HG02885 (cell line): ENCODE results near the gene MAP3K12.
"Not testable (repeated sequence)": the region's sequence is repeated elsewhere in the genome, so short reads cannot be mapped to it uniquely, and the experiment has no call there.

Experiments
- ATAC-seq: cut with Tn5 transposase; IDR thresholded peaks from one replicate; pipeline ENCODE4 v1.9.1; 2021; ENCODE audit warnings: mild to moderate bottlenecking; ENCODE audit not compliant: unreplicated experiment, poor library complexity

MAP3K12 gene

GRCh38 chr12:53493610-53494391, 5.5 kb downstream of the MAP3K12 start:
- no peak for ATAC-seq

DNA sequence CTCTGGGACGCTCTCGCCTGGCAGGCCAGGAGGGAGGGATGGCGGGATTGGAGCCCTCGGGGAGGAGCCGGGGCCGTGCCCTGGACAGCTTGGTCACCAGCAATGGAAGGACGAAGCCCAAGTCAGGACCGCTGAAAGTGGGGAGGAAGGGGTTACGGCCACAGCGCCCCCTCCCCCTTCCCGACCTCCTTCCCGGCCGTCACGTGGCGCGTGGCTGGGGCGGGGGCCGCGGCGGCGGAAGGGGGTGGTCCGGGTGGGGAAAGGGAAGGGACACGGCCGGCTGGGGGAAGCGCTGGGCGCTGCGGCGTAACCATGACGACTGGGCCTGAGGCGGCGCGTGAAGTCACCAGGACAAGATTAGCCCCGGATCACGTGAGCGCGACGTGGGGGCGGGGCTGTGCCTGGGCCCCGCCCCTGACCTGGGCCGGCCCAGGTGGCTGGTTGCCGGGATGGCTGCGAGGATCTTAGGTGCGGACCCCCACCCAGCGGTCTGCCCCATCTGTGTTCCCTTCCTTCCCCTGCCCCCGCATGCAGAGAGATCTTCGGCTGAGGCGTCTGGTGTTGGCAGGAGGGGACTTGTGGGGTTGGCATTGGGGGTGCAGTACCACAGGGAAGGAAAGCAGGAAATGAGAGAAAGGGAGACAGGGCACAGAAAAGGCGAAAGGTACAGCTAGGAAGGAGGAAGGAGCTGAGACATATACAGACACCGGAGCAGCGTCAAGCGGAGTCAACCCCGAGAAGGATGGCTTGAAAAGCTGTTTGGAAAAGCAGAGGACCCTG, 6.2 kb downstream of the MAP3K12 start:
- peak; percentile 98 for ATAC-seq

DNA sequence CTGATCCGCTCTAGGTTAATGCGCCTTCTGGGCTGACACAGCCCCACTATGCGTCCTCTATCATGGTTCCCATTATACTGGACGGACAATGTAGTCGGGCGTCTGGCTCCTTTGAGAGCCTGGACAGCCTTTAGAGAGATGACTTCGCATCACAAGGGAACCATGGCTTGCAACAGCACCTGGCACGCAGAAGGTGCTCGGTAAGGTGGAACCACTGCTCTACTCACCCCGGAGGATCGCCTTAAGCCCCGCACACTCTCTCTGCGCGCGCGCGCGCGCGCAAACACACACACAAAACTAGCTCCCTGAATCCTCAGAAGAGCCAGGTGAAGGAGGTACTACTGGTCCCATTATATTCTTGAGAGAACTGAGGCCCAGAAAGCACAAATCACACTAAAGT, 7.1 kb downstream of the MAP3K12 start:
- no peak for ATAC-seq

- ATAC-seq, result no peak
Measured at GRCh38 chr12:53489242-53489864, 9.9 kb downstream of the MAP3K12 start.

DNA sequence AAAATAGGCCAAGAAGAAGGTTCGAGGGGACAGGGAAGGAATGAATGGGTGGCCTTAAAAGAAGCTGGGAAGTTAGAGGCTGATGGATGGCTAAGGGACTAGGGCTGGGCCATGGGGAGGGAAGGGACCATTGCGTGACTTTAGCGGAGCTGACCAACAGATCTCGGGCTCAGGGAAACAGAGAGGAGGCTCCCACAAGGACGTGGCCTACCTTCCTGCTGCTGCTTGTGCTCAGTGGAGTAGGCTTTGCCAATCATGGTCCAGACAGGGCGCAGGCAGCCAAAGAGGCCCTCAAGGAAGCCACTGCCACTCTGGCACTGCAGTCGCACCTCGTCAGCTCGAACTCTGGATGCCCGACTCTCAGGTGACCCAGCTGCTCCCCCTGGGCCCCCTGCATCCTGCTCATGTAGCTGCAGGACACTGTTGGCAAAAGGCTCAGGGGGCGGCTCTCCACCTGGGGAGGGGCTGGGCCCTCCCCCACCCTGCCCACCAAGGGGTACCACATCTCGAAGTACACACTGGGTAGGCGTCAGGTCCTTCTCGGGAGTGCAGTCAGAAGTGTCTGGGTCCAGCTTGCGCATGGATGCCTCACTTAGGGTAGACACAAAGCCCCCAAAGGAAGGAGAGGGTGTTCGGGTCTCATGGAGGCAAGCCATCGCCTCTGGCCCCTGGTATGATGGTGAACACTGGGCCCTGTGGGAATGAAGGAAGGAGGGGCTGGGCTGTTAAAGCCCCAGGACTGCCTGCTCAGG, 12.3 kb downstream of the MAP3K12 start:
- no peak for ATAC-seq

- ATAC-seq, result no peak
Measured at GRCh38 chr12:53485955-53486735, 13.1 kb downstream of the MAP3K12 start.

DNA sequence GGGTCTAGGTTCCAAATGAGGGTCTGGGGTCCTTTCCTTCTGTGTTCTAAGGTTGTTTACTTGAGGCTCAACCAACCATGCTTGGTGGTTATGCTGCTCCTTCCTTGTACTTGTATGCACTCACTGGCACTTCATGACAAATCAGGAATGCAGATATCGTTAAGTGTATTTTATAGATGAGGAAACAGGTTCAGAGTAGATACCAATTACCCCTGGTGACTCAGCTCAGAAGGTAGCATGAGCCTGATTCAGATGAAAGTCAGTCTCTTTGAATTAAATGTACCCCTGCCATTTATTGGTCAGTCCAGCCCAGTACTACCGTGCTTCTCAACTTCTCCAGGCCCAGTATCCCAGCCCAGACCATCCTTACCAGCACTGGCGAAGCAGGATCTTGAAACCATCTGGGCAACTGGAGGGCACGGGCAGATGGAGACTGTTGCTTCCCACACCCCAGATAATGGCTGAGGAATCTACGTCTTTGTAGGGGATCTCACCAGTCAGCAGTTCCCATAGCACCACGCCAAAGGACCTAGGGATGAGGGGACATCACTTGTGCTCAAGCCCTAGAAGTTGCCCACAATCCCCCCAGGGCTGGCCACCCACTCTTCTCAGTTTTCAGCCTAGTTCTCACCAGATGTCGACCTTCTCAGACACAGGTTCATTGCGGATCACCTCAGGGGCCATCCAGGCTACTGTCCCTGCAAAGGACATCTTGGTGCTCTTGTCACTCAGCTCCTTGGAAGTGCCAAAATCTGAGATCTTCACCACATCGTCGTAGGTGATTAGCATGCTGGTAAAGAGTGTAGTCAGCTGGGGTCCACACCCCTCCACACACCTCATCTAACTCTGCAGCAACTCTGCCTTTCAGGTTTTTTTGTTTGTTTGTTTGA, 14.3 kb downstream of the MAP3K12 start:
- ATAC-seq, result no peak

DNA sequence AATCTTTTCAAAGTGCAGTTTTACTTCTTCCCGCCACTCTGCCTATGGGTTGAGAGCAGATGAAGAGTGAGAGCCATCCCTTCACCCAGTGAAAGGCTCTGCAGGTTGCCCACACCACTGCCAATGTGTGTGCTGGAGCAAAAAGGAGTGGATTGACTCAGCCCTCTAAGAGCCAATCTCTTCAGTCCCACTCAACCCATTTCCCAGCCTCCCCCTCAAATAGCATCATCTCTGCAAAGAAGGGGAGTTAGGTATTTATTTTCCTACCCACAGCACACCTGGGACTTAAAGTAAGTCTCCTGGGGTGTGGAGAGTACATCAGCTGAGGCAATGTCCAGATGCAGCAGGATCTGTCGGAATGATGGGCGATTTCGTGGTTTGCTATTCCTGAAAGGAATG, 15.3 kb downstream of the MAP3K12 start:
- ATAC-seq, result no peak

DNA sequence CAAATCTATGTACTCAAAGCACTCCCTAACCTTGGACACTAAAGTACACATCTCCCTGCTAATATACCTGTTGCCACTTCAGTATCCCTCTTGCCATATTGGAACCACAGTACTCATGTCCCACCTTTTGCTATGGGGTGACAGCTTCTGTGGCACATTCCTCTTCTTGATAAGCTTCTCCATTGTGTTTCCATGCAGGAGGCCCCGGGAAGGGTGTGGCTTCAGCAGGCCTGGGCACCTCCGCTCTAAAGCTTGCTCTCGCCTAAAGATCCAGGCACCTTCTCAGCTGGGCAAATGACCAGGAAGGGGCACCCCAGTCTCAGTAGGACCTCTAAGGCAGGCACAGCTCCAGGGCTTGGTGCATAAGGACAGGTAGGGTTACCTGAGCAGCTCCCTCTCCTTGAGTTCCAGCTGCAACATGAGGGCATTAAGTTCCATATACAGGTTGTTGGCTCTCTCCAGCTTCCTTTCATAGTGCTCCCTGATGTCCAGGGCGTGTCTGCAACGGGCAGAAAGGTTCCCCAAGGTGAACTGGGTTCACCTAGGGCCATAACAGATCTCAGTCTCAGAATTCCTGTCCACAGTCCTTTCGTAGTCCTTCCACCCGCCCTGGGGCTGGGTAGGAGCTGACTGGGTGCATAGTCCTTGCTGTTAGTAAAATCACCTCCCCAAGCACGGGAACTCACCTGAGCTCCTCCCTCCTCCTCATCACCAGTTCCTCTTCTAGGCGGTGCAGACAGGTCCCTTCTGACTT, 15.9 kb downstream of the MAP3K12 start:
- ATAC-seq, result no peak

DNA sequence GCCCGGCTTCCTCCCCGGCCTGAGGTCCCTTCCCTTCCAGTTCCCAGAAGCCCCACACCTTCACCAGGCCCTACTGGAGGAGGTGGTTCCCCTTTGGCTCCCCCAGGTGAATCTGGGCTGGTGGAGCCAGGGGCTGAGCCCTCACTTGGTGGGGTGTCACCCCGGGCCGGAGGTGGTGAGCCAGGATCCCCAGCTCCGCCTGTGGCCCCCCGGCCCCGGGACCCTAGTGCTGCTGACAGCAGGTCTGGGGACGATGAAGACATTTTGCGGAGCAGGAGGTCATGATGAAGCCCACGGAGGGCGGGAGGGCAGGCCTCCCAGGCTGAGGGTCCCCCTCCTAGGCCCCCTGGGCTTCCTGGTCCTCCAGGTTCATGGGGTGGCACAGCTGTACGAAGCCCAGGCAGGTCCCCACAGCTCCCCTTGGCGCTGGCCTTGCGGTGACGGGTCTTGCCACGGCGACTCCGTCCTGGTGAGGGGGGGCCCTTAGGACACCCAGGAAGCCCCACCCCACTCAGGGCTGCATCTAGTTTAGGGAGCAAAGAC, 16.6 kb downstream of the MAP3K12 start:
- no peak for ATAC-seq

DNA sequence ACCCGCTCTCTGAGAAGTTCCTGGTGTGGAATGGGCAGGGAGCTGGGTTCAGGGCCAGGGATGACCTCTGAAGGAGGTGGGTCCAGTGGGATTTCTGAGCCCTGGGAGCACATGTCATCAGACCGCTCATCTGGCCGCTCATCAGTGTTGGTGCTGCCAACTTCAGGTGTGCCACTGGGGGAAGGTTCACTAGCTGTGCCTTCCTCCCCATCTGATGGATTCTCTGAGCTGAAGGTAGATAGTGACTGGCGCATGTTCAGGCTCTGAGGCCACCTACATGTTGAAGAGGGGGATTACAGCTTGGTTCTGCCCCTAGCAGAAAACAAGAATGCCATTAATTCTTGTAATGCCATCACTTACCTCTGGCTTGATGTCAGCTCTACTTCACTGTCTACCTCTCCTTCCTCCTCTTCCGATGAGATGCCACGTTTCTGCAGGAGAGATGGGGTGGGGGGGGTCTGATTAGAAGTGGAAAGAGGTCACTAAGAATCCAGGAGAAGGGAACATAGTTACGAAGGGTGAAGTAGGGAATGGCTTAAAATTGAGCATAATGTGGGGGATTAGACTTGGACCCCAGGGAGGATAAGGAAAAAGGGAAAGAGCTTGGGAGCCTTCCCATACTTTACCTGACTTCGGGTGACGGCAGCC, 17.2 kb downstream of the MAP3K12 start:
- no peak for ATAC-seq

DNA sequence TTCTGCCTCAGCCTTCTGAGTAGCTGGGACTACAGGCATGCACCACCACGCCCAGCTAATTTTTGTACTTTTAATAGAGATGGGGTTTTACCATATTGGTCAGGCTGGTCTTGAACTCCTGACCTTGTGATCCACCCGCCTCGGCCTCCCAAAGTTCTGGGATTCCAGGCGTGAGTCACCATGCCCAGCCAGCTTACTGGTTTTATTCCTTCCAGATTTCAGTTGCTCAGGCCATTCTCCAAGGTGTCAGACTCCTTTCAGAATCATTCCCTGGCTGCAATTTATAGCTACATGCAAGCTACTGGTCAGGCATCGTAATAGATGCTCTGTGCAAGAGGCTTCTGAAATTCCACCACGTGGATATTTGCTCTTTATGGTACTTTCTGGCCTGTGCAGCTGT, 17.8 kb downstream of the MAP3K12 start:
- not testable (repeated sequence) for ATAC-seq

GRCh38 chr12:53480491-53481442, 18.5 kb downstream of the MAP3K12 start:
- ATAC-seq, result no peak

DNA sequence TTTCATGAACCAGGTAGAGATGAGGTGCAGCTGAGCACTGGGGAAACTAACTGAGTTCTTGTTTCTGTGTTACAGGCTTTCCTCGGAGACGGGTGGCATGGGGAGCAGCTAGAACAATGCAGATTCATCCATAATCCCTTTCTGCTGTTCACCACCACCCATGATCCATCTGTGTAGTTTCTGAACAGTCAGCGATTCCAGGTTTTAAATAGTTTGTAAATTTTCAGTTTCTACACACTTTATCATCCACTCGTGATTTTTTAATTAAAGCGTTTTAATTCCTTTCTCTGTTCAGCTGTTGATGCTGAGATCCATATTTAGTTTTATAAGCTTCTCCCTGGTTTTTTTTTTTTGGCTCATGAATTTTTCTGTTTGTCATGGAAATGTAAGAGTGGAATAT, 19.9 kb downstream of the MAP3K12 start:
- no peak for ATAC-seq

GRCh38 chr12:53478865-53479264, 20.4 kb downstream of the MAP3K12 start:
- no peak for ATAC-seq

DNA sequence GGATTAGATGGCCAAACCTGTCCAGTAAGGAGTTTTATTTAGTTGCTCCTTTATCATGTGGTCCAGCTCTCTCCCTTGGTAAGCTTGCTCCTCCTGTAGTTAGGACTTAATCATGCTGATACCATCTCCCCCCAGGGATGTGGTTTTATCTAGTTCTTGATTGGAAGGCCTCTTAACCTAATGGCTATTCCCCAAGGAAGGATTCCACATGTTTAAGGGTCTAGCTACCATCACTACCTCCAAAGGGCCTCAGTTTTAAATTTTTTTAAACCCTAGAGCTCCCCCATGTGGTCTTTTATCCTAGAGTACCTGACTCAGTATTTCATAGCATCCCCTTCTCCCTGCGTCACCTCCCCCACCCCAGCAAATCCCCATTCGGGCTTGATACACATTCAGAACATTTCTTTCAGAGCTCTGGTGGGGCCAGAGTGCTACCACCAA, 22.5 kb downstream of the MAP3K12 start:
- no peak for ATAC-seq
